GM19438 (cell line): Measurements from ENCODE around the gene PPAN.

Experiments used
- ATAC-seq: cut with Tn5 transposase; IDR thresholded peaks from one replicate; pipeline ENCODE4 v1.9.1; 2021; ENCODE audit warnings: low read depth; ENCODE audit not compliant: unreplicated experiment

PPAN gene

GRCh38 chr19:10106100-10106936, at the start of gene PPAN:
Gene PPAN (plus strand): TSS chr19:10106362. CDS start chr19:10106395, 33 bp downstream.
- ATAC-seq: no peak

- no peak for ATAC-seq
These were observed 44.3 kb upstream of the PPAN start for GRCh38 chr19:10061717-10062310.

GRCh38 chr19:10068205-10068604, 38.0 kb upstream of the PPAN start:
- no peak for ATAC-seq

GRCh38 chr19:10069046-10069445, 37.1 kb upstream of the PPAN start:
- ATAC-seq: no peak

- ATAC-seq: no peak
These were observed 35.3 kb upstream of the PPAN start for GRCh38 chr19:10070730-10071446.

- ATAC-seq: no peak
These were observed 32.0 kb upstream of the PPAN start for GRCh38 chr19:10074153-10074552.

GRCh38 chr19:10076535-10076934, 29.6 kb upstream of the PPAN start:
- no peak for ATAC-seq

GRCh38 chr19:10078329-10078728, 27.8 kb upstream of the PPAN start:
- ATAC-seq: no peak

- no peak for ATAC-seq
These were observed 27.1 kb upstream of the PPAN start for GRCh38 chr19:10079031-10079453.

- no peak for ATAC-seq
These were observed 22.3 kb upstream of the PPAN start for GRCh38 chr19:10083911-10084310.

GRCh38 chr19:10084803-10085202, 21.4 kb upstream of the PPAN start:
- ATAC-seq: no peak

- peak; percentile 81 for ATAC-seq
These were observed 20.2 kb upstream of the PPAN start, which contains the start of gene SHFL for GRCh38 chr19:10085641-10086590. Gene SHFL (plus strand): TSS chr19:10086317. CDS start chr19:10086428, 111 bp downstream.

- no peak for ATAC-seq
These were observed 19.5 kb upstream of the PPAN start for GRCh38 chr19:10086591-10087192.

- no peak for ATAC-seq
These were observed 18.7 kb upstream of the PPAN start for GRCh38 chr19:10087296-10088061.

GRCh38 chr19:10088949-10089554, 17.1 kb upstream of the PPAN start:
- no peak for ATAC-seq

- no peak for ATAC-seq
These were observed 16.3 kb upstream of the PPAN start for GRCh38 chr19:10089801-10090375.

- ATAC-seq: no peak
These were observed 14.8 kb upstream of the PPAN start for GRCh38 chr19:10091370-10091687.

- no peak for ATAC-seq
These were observed 14.1 kb upstream of the PPAN start for GRCh38 chr19:10091895-10092641.
